Bronchial epithelial cell (primary cell): ENCODE results near the gene THOP1. TPM values are rescaled to one million over a fixed set of nuclear protein-coding genes. Genes with fewer than 3 reads are reported as not detected.
"Not testable (repeated sequence)": the region's sequence is repeated elsewhere in the genome, so short reads cannot be mapped to it uniquely, and the experiment has no call there.

Source experiments
- DNase-seq: peaks from one replicate; pipeline ENCODE4 v3.0.0-alpha.2; 2010; ENCODE audit warnings: low read depth
- FAIRE-seq: peaks from 2 replicates; lab custom pipeline; 2011; peaks lifted over from hg19 to GRCh38; lab: Jason Lieb, UNC
- H3K27me3 ChIP-seq: 2 replicates; pipeline ENCODE4 v1.5.1; 2011; ENCODE audit warnings: low read length; ENCODE audit not compliant: control insufficient read depth, insufficient read depth
- H3K36me3 ChIP-seq: 2 replicates; pipeline ENCODE4 v1.5.1; 2011; ENCODE audit warnings: low read length; ENCODE audit not compliant: control insufficient read depth, insufficient read depth
- H3K4me3 ChIP-seq: 2 replicates; pipeline ENCODE4 v1.5.1; 2011; ENCODE audit warnings: mild to moderate bottlenecking, low read depth, low read length, control low read depth
- CTCF ChIP-seq: IDR thresholded peaks from 2 replicates; pipeline ENCODE4 v1.5.1; 2011; ENCODE audit warnings: mild to moderate bottlenecking, moderate library complexity, low read length, control low read depth, inconsistent platforms; ENCODE audit not compliant: insufficient read depth, severe bottlenecking
- total RNA-seq: library from RNA; depleted of rRNA; stranded (reverse); fragments of >200 nt; gene quantifications from 2 replicates; pipeline ENCODE4 v1.2.1, GENCODE V29; 2014

The THOP1 gene
- total RNA-seq, 1 donor from 2014 or later = 86.4 TPM

GRCh38 chr19:2815923-2816322, 30.6 kb downstream of the THOP1 start:
- H3K4me3 ChIP-seq = no peak overlapping the region
- FAIRE-seq = no peak
- peaks cover 11% of the 10 kb centered on the region for H3K36me3 ChIP-seq
- H3K27me3 ChIP-seq = no peaks in the 10 kb centered on the region
- no peak for DNase-seq
- TF ChIP-seq CTCF = no peak

- Histone ChIP-seq H3K4me3 (no peak overlapping the region), H3K36me3 (peaks cover 8% of the 10 kb centered on the region), H3K27me3 (no peaks in the 10 kb centered on the region)
- DNase-seq (no peak), FAIRE-seq (no peak)
- TF ChIP-seq CTCF = no peak
Observed at GRCh38 chr19:2816641-2817040, 31.3 kb downstream of the THOP1 start.

GRCh38 chr19:2817237-2817829, 32.0 kb downstream of the THOP1 start:
- peak; percentile 51 for DNase-seq
- H3K27me3 ChIP-seq, H3K36me3 ChIP-seq, FAIRE-seq, H3K4me3 ChIP-seq: not testable (repeated sequence)

GRCh38 chr19:2819540-2820111, 34.3 kb downstream of the THOP1 start, which contains the start of gene ZNF554:
Gene ZNF554, plus strand, starts transcription at chr19:2819868. Its CDS starts 204 bp downstream, at chr19:2820072.
- Histone ChIP-seq H3K36me3 (no peaks in the 10 kb centered on the region), H3K4me3 (peak within 1 kb of the TSS; percentile 80), H3K27me3 (no peaks in the 10 kb centered on the region)
- peak; percentile 100 for TF ChIP-seq CTCF
- FAIRE-seq (no peak), DNase-seq (peak; percentile 84)

- DNase-seq = no peak
- Histone ChIP-seq H3K27me3 (no peaks in the 10 kb centered on the region), H3K36me3 (no peaks in the 10 kb centered on the region), H3K4me3 (peak overlapping the region; percentile 80)
- no peak for TF ChIP-seq CTCF
- FAIRE-seq = no peak
Observed at GRCh38 chr19:2820112-2820702, 34.9 kb downstream of the THOP1 start.

- Histone ChIP-seq H3K27me3 (no peaks in the 10 kb centered on the region), H3K36me3 (no peaks in the 10 kb centered on the region), H3K4me3 (no peak overlapping the region)
- FAIRE-seq (no peak), DNase-seq (no peak)
- no peak for TF ChIP-seq CTCF
Observed at GRCh38 chr19:2822846-2823245, 37.5 kb downstream of the THOP1 start.
